ENCODE data around the gene TMEM163. TPM values are rescaled to one million over a fixed set of nuclear protein-coding genes. Genes with fewer than 3 reads are reported as not detected.

Gene TMEM163
- total RNA-seq, 1 donor from 2014 or later, result 31.9 TPM

GRCh38 chr2:134463699-134464022 lies 255.1 kb downstream of the TMEM163 start:
- no peak for ATAC-seq
- no peak for DNase-seq
- H3K27me3 ChIP-seq (ENCODE audit: low read depth), result no peaks in the 10 kb centered on the region
- no peaks in the 10 kb centered on the region for H3K36me3 ChIP-seq
- H3K4me3 ChIP-seq, result no peak overlapping the region
- H3K9me3 ChIP-seq, result no peaks in the 10 kb centered on the region
- H3K27ac ChIP-seq, result no peak overlapping the region
- intact Hi-C loops (cut with DNase I), result no loop called here
- TF ChIP-seq CTCF (IDR thresholded peaks at IDR 0.05), result no peak
- no peaks in the 10 kb centered on the region for H3K4me1 ChIP-seq

GRCh38 chr2:134462791-134463698 lies 255.8 kb downstream of the TMEM163 start:
- H3K4me3 ChIP-seq, result no peak overlapping the region

GRCh38 chr2:134462275-134462674 lies 256.5 kb downstream of the TMEM163 start:
- intact Hi-C loops (cut with DNase I), result no loop called here
- DNase-seq (no peak), ATAC-seq (no peak)
- Histone ChIP-seq H3K27ac (no peak overlapping the region), H3K27me3 (ENCODE audit: low read depth) (no peaks in the 10 kb centered on the region), H3K4me3 (no peak overlapping the region), H3K36me3 (no peaks in the 10 kb centered on the region), H3K4me1 (peaks cover 8% of the 10 kb centered on the region), H3K9me3 (no peaks in the 10 kb centered on the region)
- no peak for TF ChIP-seq CTCF (IDR thresholded peaks at IDR 0.05)

More at GRCh38 chr2:134462791-134463698, 255.8 kb downstream of the TMEM163 start:
- H3K9me3 ChIP-seq, result no peaks in the 10 kb centered on the region
- H3K36me3 ChIP-seq, result no peaks in the 10 kb centered on the region
- no peak overlapping the region for H3K27ac ChIP-seq
- H3K4me1 ChIP-seq, result peaks cover under 1% of the 10 kb centered on the region
- H3K27me3 ChIP-seq (ENCODE audit: low read depth), result no peaks in the 10 kb centered on the region
- no peak for DNase-seq
- no peak for TF ChIP-seq CTCF (IDR thresholded peaks at IDR 0.05)
- intact Hi-C loops (cut with DNase I), result no loop called here
- ATAC-seq, result no peak

- ATAC-seq (peak; percentile 46), DNase-seq (no peak)
- no peak for TF ChIP-seq CTCF (IDR thresholded peaks at IDR 0.05)
- H3K27ac ChIP-seq, result no peak overlapping the region
- H3K4me1 ChIP-seq, result peaks cover 8% of the 10 kb centered on the region
- H3K36me3 ChIP-seq, result no peaks in the 10 kb centered on the region
- no peaks in the 10 kb centered on the region for H3K27me3 ChIP-seq (ENCODE audit: low read depth)
- intact Hi-C loops (cut with DNase I), result no loop called here
- no peak overlapping the region for H3K4me3 ChIP-seq
- H3K9me3 ChIP-seq, result no peaks in the 10 kb centered on the region
These were observed 257.3 kb downstream of the TMEM163 start for GRCh38 chr2:134461511-134461910.

GRCh38 chr2:134460583-134460998 lies 258.2 kb downstream of the TMEM163 start:
- no peak overlapping the region for H3K4me3 ChIP-seq
- peaks cover 2% of the 10 kb centered on the region for H3K36me3 ChIP-seq
- no peaks in the 10 kb centered on the region for H3K27me3 ChIP-seq (ENCODE audit: low read depth)
- H3K27ac ChIP-seq, result no peak overlapping the region
- ATAC-seq, result peak; percentile 29 to 65
- DNase-seq, result peak; percentile 58
- H3K4me1 ChIP-seq, result peaks cover 8% of the 10 kb centered on the region
- intact Hi-C loops (cut with DNase I), result no loop called here
- no peaks in the 10 kb centered on the region for H3K9me3 ChIP-seq
- peak; percentile 38 for TF ChIP-seq CTCF (IDR thresholded peaks at IDR 0.05)
